Effector memory CD4-positive, alpha-beta T cell (primary cell): ENCODE results near the gene APOBEC3B.
"Not testable (repeated sequence)": the region's sequence is repeated elsewhere in the genome, so short reads cannot be mapped to it uniquely, and the experiment has no call there.

Experiments
- DNase-seq, 3 donors: peaks; one replicate each; pipeline ENCODE4 v3.0.0-alpha.2; 2020
- H3K27ac ChIP-seq: 2 replicates; pipeline ENCODE4 v1.7.0; 2013; ENCODE audit warnings: mild to moderate bottlenecking, low read length, moderate library complexity; ENCODE audit not compliant: insufficient read depth, poor library complexity, severe bottlenecking
- H3K27me3 ChIP-seq: replicated peaks from 2 replicates; pipeline ENCODE4 v1.7.0; 2013; ENCODE audit warnings: mild to moderate bottlenecking, low read length; ENCODE audit not compliant: insufficient read depth, control insufficient read depth, poor library complexity, severe bottlenecking
- H3K36me3 ChIP-seq: 2 replicates; pipeline ENCODE4 v1.7.0; 2013; ENCODE audit warnings: mild to moderate bottlenecking, low read length, moderate library complexity; ENCODE audit not compliant: control insufficient read depth, insufficient read depth
- H3K4me1 ChIP-seq: 2 replicates; pipeline ENCODE4 v1.7.0; 2013; ENCODE audit warnings: low read length, mild to moderate bottlenecking; ENCODE audit not compliant: control insufficient read depth, insufficient read depth, poor library complexity, severe bottlenecking
- H3K4me3 ChIP-seq: 2 replicates; pipeline ENCODE4 v1.7.0; 2013; ENCODE audit warnings: low read length, low read depth, mild to moderate bottlenecking; ENCODE audit not compliant: insufficient read depth, poor library complexity, severe bottlenecking
- H3K9me3 ChIP-seq: 2 replicates; pipeline ENCODE4 v1.7.0; 2013; ENCODE audit warnings: mild to moderate bottlenecking, low read length, moderate library complexity; ENCODE audit not compliant: control insufficient read depth

The APOBEC3B gene

DNA sequence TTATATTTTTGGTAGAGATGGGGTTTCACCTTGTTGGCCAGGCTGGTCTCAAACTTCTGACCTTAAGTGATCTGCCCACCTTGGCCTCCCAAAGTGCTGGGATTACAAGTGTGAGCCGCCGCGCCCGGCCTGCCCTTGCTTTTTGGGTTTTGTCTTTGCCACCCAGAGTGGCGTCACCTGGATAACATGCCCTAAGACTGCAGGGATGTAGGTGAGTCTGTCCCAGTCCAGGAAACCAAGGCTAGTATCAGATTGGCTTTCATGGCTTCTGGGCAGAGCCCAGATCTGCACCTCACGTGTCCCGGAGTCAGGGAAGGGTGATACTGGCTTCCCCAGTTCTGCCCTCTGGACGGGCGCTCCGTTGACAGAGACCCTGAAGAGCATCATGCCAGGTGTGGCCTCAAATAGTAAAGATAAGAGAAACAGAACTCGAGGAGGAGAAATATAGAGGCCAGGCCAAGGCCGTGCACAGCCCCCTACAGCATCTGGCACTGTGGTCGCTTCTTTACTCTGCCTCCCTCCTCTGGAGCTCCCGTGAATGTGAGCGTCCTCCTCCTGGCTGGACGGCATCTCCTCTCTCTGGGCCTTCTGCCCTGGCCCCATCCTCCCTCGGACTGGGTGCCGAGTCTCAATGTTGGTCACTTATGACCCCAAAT, 7.8 kb upstream of the APOBEC3B start:
- peaks cover 5% of the 10 kb centered on the region for H3K4me1 ChIP-seq

DNA sequence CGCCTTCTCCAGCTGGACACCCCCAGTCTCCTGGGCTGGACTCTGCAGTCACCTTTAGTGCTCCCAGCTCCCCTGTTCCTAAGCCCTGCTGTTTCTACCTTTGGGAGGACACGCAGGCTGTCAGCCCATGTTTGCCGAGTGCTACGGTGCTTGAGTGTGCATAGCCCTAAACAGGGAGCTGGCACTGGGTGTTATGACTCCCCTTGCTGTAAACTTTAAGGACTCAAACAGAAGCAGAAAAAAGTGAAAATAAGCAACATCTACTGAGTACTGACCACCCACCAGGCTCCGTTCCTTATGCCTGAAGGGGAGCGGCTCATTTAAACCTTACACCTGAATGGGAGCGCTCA, 7.3 kb upstream of the APOBEC3B start:
- Histone ChIP-seq H3K4me1 (peaks cover 5% of the 10 kb centered on the region), H3K36me3 (no peaks in the 10 kb centered on the region)
- no peak for DNase-seq

More for the DNA sequence above, 7.8 kb upstream of the APOBEC3B start:
- Histone ChIP-seq H3K36me3 (no peaks in the 10 kb centered on the region), H3K27me3 (no peaks in the 10 kb centered on the region), H3K9me3 (no peaks in the 10 kb centered on the region), H3K27ac (no peak overlapping the region), H3K4me3 (no peak overlapping the region)
- DNase-seq, result no peak

DNA sequence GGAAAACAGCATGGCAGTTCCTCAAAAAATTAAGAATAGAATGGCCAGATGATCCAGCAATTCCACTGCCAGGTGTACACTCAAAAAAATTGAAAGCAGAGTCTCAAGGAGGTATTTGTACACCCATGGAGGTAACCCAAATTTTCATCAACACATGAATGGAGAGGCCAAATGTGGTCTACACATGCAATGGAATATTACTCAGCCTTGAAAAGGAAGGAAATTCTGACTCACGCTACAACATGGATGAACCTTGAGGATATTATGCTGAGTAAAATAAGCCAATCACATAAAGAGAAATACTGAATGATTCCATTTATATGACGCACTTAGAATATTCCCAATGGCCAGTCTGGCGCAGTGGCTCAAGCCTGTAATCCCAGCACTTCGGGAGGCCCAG, 4.9 kb upstream of the APOBEC3B start:
- peaks cover 12% of the 10 kb centered on the region for H3K4me1 ChIP-seq
- H3K4me3 ChIP-seq, H3K27ac ChIP-seq, DNase-seq, H3K36me3 ChIP-seq, H3K9me3 ChIP-seq, H3K27me3 ChIP-seq: not testable (repeated sequence)

More for the DNA sequence above, 7.3 kb upstream of the APOBEC3B start:
- Histone ChIP-seq H3K4me3 (no peak overlapping the region), H3K27me3 (no peaks in the 10 kb centered on the region), H3K9me3 (no peaks in the 10 kb centered on the region), H3K27ac (no peak overlapping the region)

DNA sequence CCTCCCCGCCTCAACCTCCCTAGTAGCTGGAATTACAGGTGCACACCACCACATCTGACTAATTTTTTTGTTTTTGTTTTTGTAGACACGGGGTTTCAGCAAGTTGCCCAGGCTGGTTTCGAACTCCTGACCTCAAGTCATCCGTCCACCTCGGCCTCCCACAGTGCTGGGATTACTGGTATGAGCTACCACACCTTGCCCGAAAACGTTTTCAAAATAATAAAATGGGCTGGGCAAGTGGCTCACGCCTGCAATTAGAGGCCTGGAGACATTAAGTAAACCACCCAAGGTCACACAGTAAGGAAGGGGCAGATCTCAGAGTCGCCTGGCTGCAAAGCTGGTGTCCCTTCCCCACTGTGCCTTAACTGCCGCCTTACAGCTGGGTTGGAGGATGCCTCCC, 1.6 kb upstream of the APOBEC3B start:
- not testable (repeated sequence) for H3K4me3 ChIP-seq, H3K9me3 ChIP-seq, H3K36me3 ChIP-seq, H3K27ac ChIP-seq, DNase-seq, H3K27me3 ChIP-seq
- H3K4me1 ChIP-seq, result peaks cover 19% of the 10 kb centered on the region

DNA sequence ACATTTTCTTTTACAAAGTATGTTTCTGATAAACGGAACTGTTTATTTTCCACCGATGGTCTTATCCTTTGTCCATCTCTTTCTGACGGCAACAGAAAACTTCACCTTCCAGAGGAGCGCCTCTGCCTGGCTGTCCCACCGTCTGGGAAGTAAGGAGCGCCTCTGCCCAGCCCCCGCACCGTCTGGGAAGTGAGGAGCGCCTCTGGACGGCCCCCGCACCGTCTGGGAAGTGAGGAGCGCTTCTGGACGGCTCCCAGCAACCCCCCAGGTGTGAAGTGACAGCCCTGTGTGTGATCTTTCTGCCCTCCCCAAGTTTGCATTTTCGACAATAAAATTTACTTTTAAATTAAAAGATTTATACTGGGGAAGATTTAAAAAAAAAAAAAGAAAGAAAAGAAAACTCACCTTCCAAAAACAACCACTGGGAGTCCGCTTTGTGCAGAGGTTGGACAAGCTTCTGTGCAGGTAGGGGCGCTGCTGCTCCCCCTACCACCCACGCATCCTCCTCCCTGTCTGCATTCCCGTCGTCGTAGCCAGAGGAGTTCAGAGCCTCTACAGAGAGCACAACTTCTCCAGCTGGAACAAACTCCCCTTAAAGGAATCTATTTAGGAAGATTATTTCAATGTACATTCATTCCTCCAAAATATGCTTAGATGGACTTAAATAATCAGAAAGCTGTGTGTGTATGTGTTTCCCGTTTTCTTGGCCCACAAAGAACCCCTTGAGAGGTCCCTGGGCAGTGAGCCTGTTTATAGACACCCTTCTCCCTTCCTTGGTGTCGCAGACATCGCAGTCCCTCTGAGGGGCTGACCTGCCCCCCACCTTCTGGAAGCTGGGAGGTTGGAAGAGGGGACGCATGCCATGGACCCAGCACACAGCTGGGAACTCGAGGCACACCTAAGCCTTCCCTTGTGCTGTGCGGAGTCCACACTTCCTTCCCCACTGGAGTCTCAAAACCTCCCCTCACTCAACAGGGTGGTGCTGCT, 849 bp upstream of the APOBEC3B start:
- H3K4me3 ChIP-seq, result peak overlapping the region; percentile 40
- no peak for DNase-seq
- H3K36me3 ChIP-seq, result no peaks in the 10 kb centered on the region
- H3K4me1 ChIP-seq, result peaks cover 21% of the 10 kb centered on the region
- H3K9me3 ChIP-seq, result no peaks in the 10 kb centered on the region
- H3K27me3 ChIP-seq, result no peaks in the 10 kb centered on the region
- H3K27ac ChIP-seq, result no peak overlapping the region

DNA sequence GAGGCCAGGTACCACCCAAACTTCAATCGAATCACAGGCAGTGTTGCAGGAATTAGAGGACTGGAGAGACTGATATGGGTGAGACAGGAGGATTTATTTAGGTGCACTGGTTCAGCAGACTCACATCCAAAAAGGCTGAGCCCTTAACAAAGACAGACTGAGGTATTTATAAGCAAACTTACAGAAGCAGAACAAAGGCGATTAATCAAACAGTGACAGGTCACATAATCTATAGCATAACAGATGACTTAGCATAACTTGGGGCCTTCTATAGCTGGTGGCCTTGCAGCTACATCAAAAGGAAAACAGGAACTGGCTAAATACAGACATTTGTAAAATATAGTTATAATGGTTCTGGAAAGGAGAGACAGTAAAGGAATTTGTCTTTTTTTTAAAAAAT, 2.1 kb downstream of the APOBEC3B start:
- Histone ChIP-seq H3K9me3 (no peaks in the 10 kb centered on the region), H3K4me3 (no peak overlapping the region), H3K27ac (peak overlapping the region; percentile 64), H3K4me1 (peaks cover 30% of the 10 kb centered on the region), H3K27me3 (no peaks in the 10 kb centered on the region), H3K36me3 (no peaks in the 10 kb centered on the region)
- no peak for DNase-seq

DNA sequence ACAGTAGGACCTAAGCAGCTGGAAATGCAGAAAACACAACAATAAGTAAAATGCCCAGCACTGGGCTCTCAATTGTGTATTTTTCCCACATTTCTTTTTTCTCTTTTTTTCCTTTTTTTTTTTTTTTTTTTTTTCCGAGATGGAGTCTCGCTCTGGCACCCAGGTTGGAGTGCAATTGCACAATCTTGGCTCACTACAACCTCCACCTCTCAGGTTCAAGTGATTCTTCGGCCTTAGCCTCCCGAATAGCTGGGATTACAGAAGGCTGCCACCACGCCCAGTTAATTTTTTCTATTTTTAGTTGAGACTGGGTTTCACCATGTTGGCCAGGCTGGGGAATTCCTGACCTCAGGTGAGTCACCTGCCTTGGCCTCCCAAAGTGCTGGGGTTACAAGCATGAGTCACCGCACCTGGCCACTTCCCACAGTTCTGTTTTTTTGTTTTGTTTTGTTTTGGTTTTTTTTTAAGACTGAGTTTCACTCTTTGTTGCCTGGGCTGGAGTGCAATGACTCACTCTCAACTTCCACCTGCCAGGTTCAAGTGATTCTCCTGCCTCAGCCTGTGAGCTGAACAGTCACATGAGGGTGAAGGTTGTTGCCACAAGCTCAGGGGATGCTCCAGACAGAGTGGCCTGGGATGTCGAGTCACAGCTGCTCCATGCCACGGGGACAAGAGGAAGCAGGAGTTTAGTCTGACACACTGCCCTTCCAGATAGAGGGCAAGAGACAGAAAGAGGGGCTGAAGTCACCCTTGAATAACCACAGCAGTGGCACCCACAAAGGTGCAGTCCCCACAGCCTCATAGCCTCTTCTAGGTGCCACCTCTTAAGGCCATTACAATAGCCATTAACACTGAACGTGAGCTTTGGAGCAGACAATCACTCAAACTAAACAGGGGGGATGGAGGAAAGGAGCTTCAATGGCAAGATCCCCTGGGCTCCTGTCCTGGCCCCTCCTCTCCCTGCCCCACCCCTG, 2.9 kb downstream of the APOBEC3B start:
- H3K4me3 ChIP-seq, H3K27me3 ChIP-seq, H3K9me3 ChIP-seq, H3K36me3 ChIP-seq: not testable (repeated sequence)
- DNase-seq, result peak; percentile 65 to 81 (median 70)
- Histone ChIP-seq H3K27ac (peak overlapping the region; percentile 64), H3K4me1 (peaks cover 38% of the 10 kb centered on the region)

DNA sequence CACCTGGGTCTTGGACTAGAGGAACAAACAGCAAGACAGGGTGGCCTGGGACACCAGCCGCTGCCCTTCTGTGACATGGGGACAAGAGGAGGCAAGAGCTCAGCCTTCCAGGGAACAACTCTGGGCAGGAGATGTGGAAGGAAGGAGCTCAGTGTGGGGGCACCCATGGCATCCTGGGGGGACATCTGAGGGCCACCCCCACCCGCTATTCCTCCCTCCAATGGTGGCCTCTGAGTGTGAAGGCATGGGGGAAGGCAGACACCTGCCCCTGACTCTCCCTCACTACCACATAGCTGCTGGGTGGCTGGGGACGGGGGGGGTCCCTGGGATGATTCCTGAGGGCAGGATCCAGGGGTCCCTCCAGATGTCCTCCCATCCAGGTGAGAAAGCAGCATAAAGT, 4.5 kb downstream of the APOBEC3B start:
- Histone ChIP-seq H3K36me3 (no peaks in the 10 kb centered on the region), H3K4me3 (no peak overlapping the region), H3K9me3 (no peaks in the 10 kb centered on the region), H3K27me3 (no peaks in the 10 kb centered on the region), H3K27ac (no peak overlapping the region), H3K4me1 (peaks cover 36% of the 10 kb centered on the region)
- DNase-seq, result no peak

DNA sequence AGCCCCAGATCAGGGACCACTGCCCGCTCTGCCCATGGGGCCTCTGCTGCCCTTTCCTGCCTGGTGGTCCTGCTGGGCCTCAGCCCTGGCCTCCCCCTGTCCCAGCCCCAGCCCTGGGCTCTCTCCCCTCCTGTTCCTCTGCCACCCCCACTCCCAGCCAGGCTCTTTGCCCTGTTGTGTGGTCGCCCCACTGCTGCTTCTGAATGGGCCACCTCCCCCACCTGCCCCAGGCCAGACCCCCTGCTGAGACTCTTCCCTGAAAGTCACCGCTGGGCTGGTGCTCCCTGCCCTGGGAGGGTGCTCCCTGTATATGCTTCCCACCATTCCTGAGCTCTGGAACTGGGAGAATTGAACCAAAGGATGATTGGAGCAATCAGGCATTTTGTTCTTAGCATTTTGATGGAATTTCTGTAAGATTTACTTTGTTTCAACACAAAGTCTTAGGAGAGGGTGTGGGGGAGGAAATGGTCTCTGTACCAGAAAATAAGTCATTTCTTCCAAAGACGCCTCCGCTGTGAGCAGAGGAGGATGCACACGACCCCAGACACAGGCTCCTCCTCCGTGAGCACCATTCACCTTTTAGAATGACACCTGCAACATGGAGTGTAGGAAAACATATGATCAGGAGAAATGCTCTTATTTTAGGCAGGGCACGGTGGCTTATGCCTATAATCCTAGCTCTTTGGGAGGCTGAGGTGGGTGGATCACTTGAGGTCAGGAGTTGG, 5.2 kb downstream of the APOBEC3B start:
- no peaks in the 10 kb centered on the region for H3K27me3 ChIP-seq
- no peak overlapping the region for H3K4me3 ChIP-seq
- H3K36me3 ChIP-seq, result no peaks in the 10 kb centered on the region
- H3K9me3 ChIP-seq, result no peaks in the 10 kb centered on the region
- peaks cover 30% of the 10 kb centered on the region for H3K4me1 ChIP-seq
- DNase-seq, result no peak
- H3K27ac ChIP-seq, result no peak overlapping the region
